KBM-7 (cell line): ENCODE measurements around the gene CMC2.

Source experiments
- DNase-seq: peaks from one replicate; pipeline ENCODE4 v3.0.0-alpha.2; 2015
- in situ Hi-C: fragments of 300-500 bp; cut with MboI; formaldehyde crosslinking; loops from 2 replicates; pipeline ENCODE4 v1.14.3; 2020; ENCODE audit warnings: low sequenced_read_pairs, low pct_unique_long_range_greater_than_20kb, mixed read lengths

Gene CMC2

DNA sequence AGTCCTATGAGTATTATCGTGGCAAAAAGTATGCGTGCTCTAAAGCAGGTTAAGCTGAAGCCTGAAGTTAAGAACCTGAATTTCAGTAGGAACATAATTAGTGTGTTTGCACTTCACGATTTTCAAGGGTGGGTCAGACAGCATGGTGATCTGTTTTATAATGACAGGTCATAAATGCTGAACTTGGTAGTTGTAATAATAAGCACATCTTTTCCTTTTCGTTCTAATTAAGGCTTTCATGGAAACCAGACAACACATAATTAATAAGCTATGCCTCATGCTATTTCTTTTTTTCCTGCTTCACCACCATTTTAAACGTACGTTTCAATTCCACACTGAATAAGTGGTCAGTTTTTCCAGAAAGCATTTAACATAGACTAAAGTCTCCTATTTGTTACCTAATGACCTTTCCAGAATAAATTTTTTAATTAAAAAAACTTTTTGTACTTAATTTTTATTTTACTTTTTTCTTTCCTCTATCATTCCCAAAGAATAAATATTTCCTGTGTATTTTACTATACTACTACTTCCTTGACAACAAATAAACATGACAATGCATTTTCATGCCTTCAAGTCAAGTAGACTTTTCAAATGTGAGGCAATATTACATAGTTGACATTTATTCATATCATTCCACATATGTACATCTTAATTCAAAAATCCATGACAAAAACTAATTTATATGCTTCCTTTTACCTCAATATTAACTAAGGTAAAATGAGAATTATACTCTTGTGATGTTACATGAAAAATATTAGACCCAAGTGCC lies 22.4 kb downstream of the CMC2 start:
- no peak for DNase-seq

DNA sequence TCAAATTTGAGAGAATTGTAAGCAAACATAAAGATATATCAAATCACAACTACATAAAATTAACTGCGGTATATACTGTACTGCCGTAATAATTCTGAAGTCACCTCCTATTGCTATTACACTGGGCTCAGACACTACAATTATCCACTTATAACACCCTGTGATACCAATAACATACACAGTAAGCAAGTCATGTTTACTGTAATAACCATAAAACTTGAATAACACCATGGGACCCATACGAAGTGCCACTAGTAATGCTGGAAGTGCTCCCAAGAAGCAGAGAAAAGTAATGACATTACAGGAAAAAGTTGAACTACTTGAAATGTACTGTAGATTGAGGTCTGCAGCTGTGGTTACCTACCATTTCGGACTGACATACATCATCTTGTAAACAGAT lies 24.0 kb downstream of the CMC2 start:
- in situ Hi-C loops, result no loop called here
- no peak for DNase-seq

More for the DNA sequence above, 22.4 kb downstream of the CMC2 start:
- in situ Hi-C loops, result no loop called here

DNA sequence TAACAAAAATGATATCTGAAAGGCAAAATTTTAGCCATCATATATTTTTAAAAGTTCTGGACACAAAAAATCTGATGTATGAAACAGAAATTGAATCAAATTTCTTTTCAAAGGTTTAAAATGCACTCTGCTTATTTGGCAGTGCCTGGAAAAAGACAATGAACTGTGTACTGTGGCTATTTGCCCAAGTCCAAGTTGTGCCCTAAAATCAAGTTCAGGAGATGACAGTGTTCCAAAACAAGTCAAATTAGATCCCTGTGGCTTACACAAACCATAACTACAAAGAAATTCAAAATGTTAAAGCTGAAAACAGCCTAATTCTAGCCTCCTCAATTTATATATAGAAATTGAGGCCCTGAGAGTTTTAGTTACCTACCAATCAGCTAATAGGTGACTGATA lies 25.6 kb downstream of the CMC2 start:
- in situ Hi-C loops, result no loop called here
- no peak for DNase-seq

DNA sequence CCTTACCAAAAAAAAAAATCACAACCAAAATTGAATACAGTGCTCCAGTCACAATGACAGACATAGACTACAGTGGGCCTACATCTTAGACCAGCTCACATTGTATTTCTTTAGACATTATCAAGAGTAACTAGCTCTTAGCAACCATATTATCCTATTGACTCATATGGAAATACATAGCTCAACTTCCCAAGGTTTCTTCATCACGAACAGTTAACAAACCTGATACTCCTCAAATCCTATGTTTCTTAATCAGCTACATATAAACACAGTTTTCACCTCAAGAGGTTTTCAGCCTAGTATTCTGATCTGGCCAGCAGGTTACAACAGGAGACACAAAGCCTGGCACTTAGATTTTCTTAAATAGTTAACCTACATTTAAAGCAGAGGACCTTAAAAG lies 29.7 kb downstream of the CMC2 start:
- in situ Hi-C loops, result no loop called here
- DNase-seq, result no peak

- peak; percentile 4 for DNase-seq
- in situ Hi-C loops, result no loop called here
These were observed 31.9 kb downstream of the CMC2 start for GRCh38 chr16:80974649-80975376.

DNA sequence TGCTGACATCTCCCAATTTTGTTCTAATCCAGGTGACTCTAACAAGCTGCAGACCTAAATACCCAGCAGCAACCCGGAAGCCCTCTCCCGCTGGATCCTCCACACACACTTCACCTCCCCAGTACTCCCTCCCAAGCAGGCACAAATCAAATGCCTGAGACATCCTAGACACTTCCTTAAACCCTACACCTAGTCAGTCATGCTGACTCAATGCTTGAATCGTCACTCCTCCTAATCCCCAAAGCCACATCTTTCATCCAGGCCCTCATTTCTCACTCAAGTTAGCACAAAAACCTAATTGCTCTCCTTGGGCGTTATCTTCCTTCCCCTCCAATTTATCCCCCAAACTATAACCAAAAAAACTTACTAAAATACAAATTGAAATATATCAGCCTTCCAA lies 32.7 kb downstream of the CMC2 start:
- in situ Hi-C loops, result no loop called here
- no peak for DNase-seq

- in situ Hi-C loops, result no loop called here
- no peak for DNase-seq
These were observed 34.1 kb downstream of the CMC2 start for GRCh38 chr16:80972611-80973010.

DNA sequence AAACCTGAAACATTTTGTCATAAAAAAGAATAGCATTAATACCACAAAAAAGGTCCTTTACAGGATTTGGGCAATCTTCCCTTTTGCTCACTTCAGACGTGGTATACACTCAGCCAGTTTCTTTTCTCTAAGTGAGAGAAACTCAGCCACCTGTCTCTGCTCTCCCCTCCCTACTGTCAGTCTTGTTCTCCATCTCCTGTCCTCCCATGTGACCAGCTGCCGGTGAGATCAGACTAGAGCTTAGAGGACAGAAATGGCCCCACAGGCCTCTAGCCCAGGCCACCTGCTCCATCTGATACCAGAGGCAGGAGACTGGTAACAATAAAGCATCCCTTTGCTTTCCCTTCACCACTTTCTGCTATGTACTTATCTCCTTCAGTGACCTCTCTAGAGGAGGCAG lies 34.9 kb downstream of the CMC2 start:
- in situ Hi-C loops, result no loop called here
- DNase-seq, result no peak

DNA sequence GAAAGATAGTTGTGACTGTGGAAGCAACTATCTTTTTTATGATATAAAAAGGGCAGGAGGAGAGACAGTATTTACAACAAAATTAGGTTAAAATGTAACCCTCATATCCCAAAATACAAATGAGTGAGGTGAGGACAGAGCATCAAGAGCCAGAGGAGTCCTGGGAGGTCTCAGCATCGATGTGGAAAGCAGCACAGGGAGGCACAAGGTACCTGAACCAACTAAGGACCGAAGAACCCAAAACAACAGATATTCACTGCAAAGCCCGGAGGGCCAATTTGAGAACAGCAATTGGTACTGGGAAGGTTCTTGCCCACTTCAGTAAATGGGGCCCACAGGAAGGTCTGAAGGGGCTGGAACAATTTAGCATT lies 37.6 kb downstream of the CMC2 start:
- no peak for DNase-seq
- in situ Hi-C loops, result no loop called here

DNA sequence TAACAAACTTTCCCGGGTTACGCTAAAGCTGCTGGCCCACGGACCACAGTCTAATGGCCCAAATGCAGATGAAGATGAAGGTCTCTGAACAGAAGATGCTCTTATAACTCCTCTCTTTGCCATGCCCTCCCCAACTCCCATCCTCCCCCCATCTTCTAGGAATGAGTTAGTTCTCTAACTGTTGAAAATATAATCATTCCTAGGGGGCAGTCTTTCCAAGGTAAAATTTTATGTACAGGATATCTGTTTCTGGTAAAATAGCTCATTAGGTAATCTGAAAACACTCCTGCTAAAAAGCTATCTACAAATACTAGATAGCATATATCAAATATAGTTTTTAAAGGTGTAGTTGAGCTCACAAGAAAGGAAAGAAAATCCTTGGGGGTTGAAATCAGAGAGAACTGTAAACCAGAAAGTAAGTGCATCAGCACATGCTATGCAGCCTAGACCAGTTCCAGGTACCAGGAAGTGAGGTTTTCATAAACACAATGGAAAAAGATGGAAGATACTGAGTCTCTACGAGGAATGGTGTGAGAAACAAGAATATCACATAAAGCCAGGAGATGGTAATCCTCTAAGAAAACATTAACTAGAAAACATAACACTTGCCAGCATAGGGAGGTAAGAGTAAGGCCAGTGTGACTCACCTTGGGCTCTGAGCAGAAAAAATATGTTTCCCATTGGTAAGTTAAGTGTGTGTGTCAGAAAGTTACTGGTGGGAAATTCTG lies 38.1 kb downstream of the CMC2 start:
- DNase-seq, result no peak
- in situ Hi-C loops, result no loop called here

- no peak for DNase-seq
- in situ Hi-C loops, result no loop called here
These were observed 40.1 kb downstream of the CMC2 start for GRCh38 chr16:80966617-80967016.

GRCh38 chr16:80964351-80964750 lies 42.3 kb downstream of the CMC2 start:
- no peak for DNase-seq
- in situ Hi-C loops, result no loop called here

GRCh38 chr16:80962879-80963278 lies 43.8 kb downstream of the CMC2 start:
- no peak for DNase-seq
- in situ Hi-C loops, result no loop called here

DNA sequence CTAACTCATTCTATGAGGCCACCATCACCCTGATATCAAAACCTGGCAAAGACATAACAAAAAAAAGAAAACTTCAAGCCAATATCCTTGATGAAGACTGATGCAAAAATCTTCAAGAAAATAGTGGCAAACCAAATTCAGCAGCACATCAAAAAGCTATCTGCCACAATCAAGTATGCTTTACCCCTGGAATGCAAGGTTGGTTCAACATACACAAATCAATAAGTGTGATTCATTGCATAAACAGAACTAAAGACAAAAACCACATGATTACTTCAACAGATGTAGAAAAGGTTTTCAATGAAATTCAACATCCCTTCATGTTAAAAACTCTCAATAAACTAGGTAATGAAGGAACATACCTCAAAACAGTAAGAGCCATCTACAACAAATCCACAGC lies 48.4 kb downstream of the CMC2 start:
- in situ Hi-C loops, result no loop called here
- no peak for DNase-seq

- in situ Hi-C loops, result no loop called here
- no peak for DNase-seq
These were observed 51.7 kb downstream of the CMC2 start for GRCh38 chr16:80954985-80955384.

DNA sequence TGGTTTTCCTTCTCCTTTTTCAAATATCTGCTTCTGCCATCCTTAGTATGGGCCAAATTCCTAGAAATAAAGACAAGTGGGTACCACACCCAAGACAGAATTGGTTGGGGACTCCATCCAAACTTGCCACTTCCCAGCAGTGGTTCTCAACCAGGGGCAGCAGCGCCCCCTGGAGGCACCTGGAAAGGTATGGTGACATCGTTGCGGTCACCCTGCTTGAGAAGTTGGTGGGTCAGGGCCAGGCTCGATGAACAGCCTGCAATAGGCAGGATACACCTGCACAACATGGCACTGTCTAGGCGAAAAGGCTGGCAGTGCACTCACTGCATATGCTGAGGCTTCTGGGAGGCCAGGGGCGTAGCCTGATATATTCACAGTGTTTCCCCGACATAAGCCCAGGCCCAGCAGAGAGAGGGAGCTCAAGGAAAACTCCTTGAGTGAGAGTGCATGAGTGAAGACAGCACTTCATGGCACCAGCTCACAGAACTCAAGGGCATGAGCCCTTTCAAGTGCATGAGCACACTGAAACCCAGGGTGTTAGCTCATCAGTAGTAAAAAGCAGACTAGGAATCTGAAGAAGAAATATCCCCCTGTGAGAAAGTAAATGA lies 57.7 kb downstream of the CMC2 start:
- in situ Hi-C loops, result no loop called here
- DNase-seq, result peak; percentile 55

- in situ Hi-C loops, result no loop called here
These were observed 58.7 kb downstream of the CMC2 start for GRCh38 chr16:80947708-80948625.

GRCh38 chr16:80947239-80947638 lies 59.4 kb downstream of the CMC2 start:
- in situ Hi-C loops, result no loop called here
- DNase-seq, result no peak

More at GRCh38 chr16:80947708-80948625, 58.7 kb downstream of the CMC2 start:
- no peak for DNase-seq

DNA sequence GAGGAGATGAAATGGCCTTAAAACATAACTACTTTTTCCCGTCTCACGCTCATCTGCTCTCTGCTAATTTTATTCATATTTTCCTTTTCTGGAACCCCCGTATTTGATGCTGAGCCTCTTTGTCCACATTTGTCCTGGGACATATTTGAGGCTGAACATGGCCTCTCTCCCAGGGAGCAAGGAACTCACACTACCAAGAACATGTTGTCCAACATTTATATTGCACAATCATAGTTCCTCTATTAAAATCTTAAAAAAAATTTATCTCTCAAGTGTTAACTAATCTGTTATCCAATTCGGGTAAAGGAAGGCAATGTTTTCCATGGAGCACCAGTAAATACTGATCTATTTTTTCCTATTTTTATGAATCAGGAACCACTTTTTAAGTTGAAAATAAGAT lies 60.2 kb downstream of the CMC2 start:
- DNase-seq, result no peak
- in situ Hi-C loops, result no loop called here
